HepG2 (cell line): ENCODE results near the gene SOWAHA. TPM values are rescaled to one million over a fixed set of nuclear protein-coding genes. Genes with fewer than 3 reads are reported as not detected.

Experiments used
- ARNT ChIP-seq: fragments of 450-650 bp; IDR thresholded peaks from 2 replicates; pipeline ENCODE4 v1.6.1; 2017
- CBX5 ChIP-seq: sonication (generic); formaldehyde crosslinking; IDR thresholded peaks from 2 replicates; pipeline ENCODE4 v1.4.0; 2020; ENCODE audit warnings: missing genetic modification reagents, borderline replicate concordance
- E2F1 ChIP-seq: sonication (generic); formaldehyde crosslinking; IDR thresholded peaks from 2 replicates; pipeline ENCODE4 v1.5.0; 2020; ENCODE audit warnings: missing genetic modification reagents
- EEA1 ChIP-seq: sonication (generic); formaldehyde crosslinking; IDR thresholded peaks from 2 replicates; pipeline ENCODE4 v1.5.1; 2020; ENCODE audit warnings: mild to moderate bottlenecking, missing genetic modification reagents, borderline replicate concordance
- FOXA3 ChIP-seq: IDR thresholded peaks from 2 replicates; pipeline ENCODE4 v1.6.1; 2016; ENCODE audit warnings: missing genetic modification reagents, missing compliant biosample characterization
- FOXM1 ChIP-seq: sonication (generic); formaldehyde crosslinking; IDR thresholded peaks from 2 replicates; pipeline ENCODE4 v1.5.0; 2020; ENCODE audit warnings: missing genetic modification reagents
- GATA4 ChIP-seq: sonication (generic); IDR thresholded peaks from 2 replicates; pipeline ENCODE4 v1.6.1; 2016; ENCODE audit warnings: antibody characterized with exemption, low read depth, borderline replicate concordance
- GATAD1 ChIP-seq: IDR thresholded peaks from 2 replicates; pipeline ENCODE4 v1.6.1; 2016; ENCODE audit warnings: missing genetic modification reagents, missing compliant biosample characterization
- GTF2F1 ChIP-seq: fragments of 150-350 bp; IDR thresholded peaks from 2 replicates; pipeline ENCODE4 v1.6.1; 2014; ENCODE audit warnings: low read length
- HIVEP1 ChIP-seq: sonication (generic); formaldehyde crosslinking; IDR thresholded peaks from 2 replicates; pipeline ENCODE4 v1.4.0; 2020; ENCODE audit warnings: mild to moderate bottlenecking, missing genetic modification reagents
- KDM5A ChIP-seq: fragments of 200-600 bp; sonication (generic); IDR thresholded peaks from 2 replicates; pipeline ENCODE4 v1.7.0; 2018; ENCODE audit warnings: antibody characterized with exemption, mild to moderate bottlenecking, low read length, borderline replicate concordance
- KDM5B ChIP-seq: sonication (generic); formaldehyde crosslinking; IDR thresholded peaks from 2 replicates; pipeline ENCODE4 v1.4.0; 2020; ENCODE audit warnings: missing genetic modification reagents, mild to moderate bottlenecking, borderline replicate concordance
- MZF1 ChIP-seq: sonication (generic); formaldehyde crosslinking; IDR thresholded peaks from 2 replicates; pipeline ENCODE4 v1.8.1; 2023; ENCODE audit warnings: mild to moderate bottlenecking, missing genetic modification reagents, borderline replicate concordance
- NRL ChIP-seq: sonication (generic); formaldehyde crosslinking; IDR thresholded peaks from 2 replicates; pipeline ENCODE4 v1.5.0; 2020; ENCODE audit warnings: missing genetic modification reagents, mild to moderate bottlenecking, moderate library complexity, borderline replicate concordance
- ZNF407 ChIP-seq: sonication (generic); formaldehyde crosslinking; IDR thresholded peaks from one replicate; pipeline ENCODE4 v1.5.1; 2020; ENCODE audit warnings: mild to moderate bottlenecking, missing genetic modification reagents; ENCODE audit errors: not compliant biosample characterization
- ZNF430 ChIP-seq: sonication (generic); formaldehyde crosslinking; IDR thresholded peaks from 2 replicates; pipeline ENCODE4 v1.9.0; 2021; ENCODE audit warnings: mild to moderate bottlenecking, missing genetic modification reagents
- ZNF597 ChIP-seq: sonication (generic); formaldehyde crosslinking; IDR thresholded peaks from 2 replicates; pipeline ENCODE4 v1.5.0; 2020; ENCODE audit warnings: missing genetic modification reagents
- ZUFSP ChIP-seq: sonication (generic); formaldehyde crosslinking; IDR thresholded peaks from 2 replicates; pipeline ENCODE4 v1.9.0; 2021; ENCODE audit warnings: missing genetic modification reagents, mild to moderate bottlenecking, borderline replicate concordance
- polyA plus RNA-seq, 8 experiments: library from polyadenylated mRNA; depleted of rRNA in 3 of 8; stranded (reverse) in 7 of 8; unstranded in 1 of 8; fragments of >200 nt; fragmentation: Illumina TruSeq in 4 of 8; extraction: Trizol in 4 of 8; gene quantifications; 2 replicates each; pipeline versions ENCODE4 v1.2.1 to v1.2.3, GENCODE V29; 2011 to 2016; ENCODE audit warnings: low read depth in 4 of 8, missing spikeins in 1 of 8, mixed read lengths in 1 of 8; ENCODE audit not compliant: insufficient read depth in 1 of 8
- total RNA-seq, 5 experiments: library from RNA; depleted of rRNA; stranded (reverse); fragments of >200 nt; fragmentation: Illumina TruSeq; extraction: Trizol; gene quantifications; 2 replicates each; pipeline ENCODE4 v1.2.3, GENCODE V29; 2016; ENCODE audit warnings: low read depth in 1 of 5

The SOWAHA gene
- total and polyA plus RNA-seq, 2 of the 13 experiments (the other 11 are each of a cell fraction or from before 2014, with no cell fraction given), result 0.95 to 1.9 TPM

GRCh38 chr5:132807163-132807838 lies 5.8 kb upstream of the SOWAHA start (continued):
- TF ChIP-seq E2F1 (CRISPR knock-in tag) (no peak), KDM5B (CRISPR knock-in tag) (no peak), FOXM1 (no peak), NRL (peak; percentile 59; the same call in 1 of the 2 replicates), ZNF597 (CRISPR knock-in tag) (no peak), ZNF407 (CRISPR knock-in tag) (no peak), GTF2F1 (no peak), GATAD1 (CRISPR knock-in tag) (peak; percentile 48; the same call in 1 of the 2 replicates), KDM5A (no peak), GATA4 (peak; percentile 59; the same call in 1 of the 2 replicates), CBX5 (CRISPR knock-in tag) (peak; percentile 85; the same call in 1 of the 2 replicates), FOXA3 (peak; percentile 77), ZNF430 (peak; percentile 87; the same call in 1 of the 2 replicates), EEA1 (CRISPR knock-in tag) (no peak), HIVEP1 (CRISPR knock-in tag) (no peak), ZUFSP (CRISPR knock-in tag) (no peak), ARNT (no peak), MZF1 (CRISPR knock-in tag) (no peak)
